Erythroblast (primary cell): ENCODE results near the gene RNU1-2.

Experiments
- GATA1 ChIP-seq: IDR thresholded peaks from 2 replicates; pipeline ENCODE4 v1.6.1; 2011; ENCODE audit warnings: low read depth, mild to moderate bottlenecking, control low read depth, low read length, moderate library complexity
- POLR2A ChIP-seq: IDR thresholded peaks from 2 replicates; pipeline ENCODE4 v1.6.1; 2011; ENCODE audit warnings: mild to moderate bottlenecking, low read length

- no peak for TF ChIP-seq POLR2A
- TF ChIP-seq GATA1, result no peak
Measured at GRCh38 chr1:16918371-16918770, 22.6 kb downstream of the RNU1-2 start.
